Right atrium auricular region (tissue), 2 donors: Measurements from ENCODE around the gene MOB3A. TPM values are rescaled to one million over a fixed set of nuclear protein-coding genes. Genes with fewer than 3 reads are reported as not detected.

Experiments used
- DNase-seq: peaks from one replicate; pipeline ENCODE4 v3.0.0-alpha.2; 2019; ENCODE audit warnings: low spot score
- H3K27ac ChIP-seq, 2 donors: fragments of 200-600 bp; sonication (generic); 1 replicate in 1 of 2; 2 replicates in 1 of 2; pipeline ENCODE4 v1.5.1; 2016 to 2019
- H3K27me3 ChIP-seq, 2 donors: fragments of 200-600 bp; sonication (generic); one replicate each; pipeline versions ENCODE4 v1.5.1 to v1.6.0; 2017 to 2019
- H3K36me3 ChIP-seq: fragments of 200-600 bp; sonication (generic); one replicate; pipeline ENCODE4 v1.5.1; 2016
- H3K4me1 ChIP-seq, 2 donors: fragments of 200-600 bp; sonication (generic); one replicate each; pipeline versions ENCODE4 v1.5.1 to v1.6.0; 2017 to 2019
- H3K4me3 ChIP-seq, 2 donors: fragments of 200-600 bp; sonication (generic); 1 replicate in 1 of 2; 2 replicates in 1 of 2; pipeline ENCODE4 v1.5.1; 2017 to 2019; ENCODE audit warnings: mild to moderate bottlenecking in 1 of 2, moderate library complexity in 1 of 2
- H3K9me3 ChIP-seq, 2 donors: fragments of 200-600 bp; sonication (generic); one replicate each; pipeline ENCODE4 v1.5.1; 2019
- CTCF ChIP-seq, 2 donors: fragments of 200-600 bp; sonication (generic); IDR thresholded peaks; one replicate each; pipeline ENCODE4 v1.5.1; 2019; ENCODE audit warnings: antibody characterized with exemption in 2 of 2
- total RNA-seq, 2 donors: library from RNA; depleted of rRNA; stranded (reverse); fragments of >200 nt; gene quantifications; one replicate each; pipeline ENCODE4 v1.1.0, GENCODE V29; 2016

MOB3A gene
- total RNA-seq, 2 donors from 2014 or later, result 19.7 to 29.4 TPM

- no peak for TF ChIP-seq CTCF (IDR thresholded peaks at IDR 0.05)
- no peak for DNase-seq
- Histone ChIP-seq H3K27me3 (no peaks in the 10 kb centered on the region), H3K4me1 (no peaks in the 10 kb centered on the region), H3K36me3 (peaks cover 100% of the 10 kb centered on the region), H3K27ac (no peak overlapping the region), H3K9me3 (no peaks in the 10 kb centered on the region), H3K4me3 (no peak overlapping the region)
These were observed 17.5 kb upstream of the MOB3A start for GRCh38 chr19:2113439-2114211.

- H3K27ac ChIP-seq, result no peak overlapping the region
- H3K27me3 ChIP-seq, result no peaks in the 10 kb centered on the region
- H3K4me1 ChIP-seq, result no peaks in the 10 kb centered on the region
- no peaks in the 10 kb centered on the region for H3K9me3 ChIP-seq
- no peak for TF ChIP-seq CTCF (IDR thresholded peaks at IDR 0.05)
- H3K4me3 ChIP-seq, result no peak overlapping the region
- H3K36me3 ChIP-seq, result peaks cover 100% of the 10 kb centered on the region
- no peak for DNase-seq
These were observed 16.6 kb upstream of the MOB3A start for GRCh38 chr19:2112516-2113320.

GRCh38 chr19:2111886-2112285, 15.8 kb upstream of the MOB3A start:
- H3K4me3 ChIP-seq, result no peak overlapping the region
- H3K9me3 ChIP-seq, result no peaks in the 10 kb centered on the region
- TF ChIP-seq CTCF (IDR thresholded peaks at IDR 0.05), result no peak
- H3K36me3 ChIP-seq, result peaks cover 94% of the 10 kb centered on the region
- no peaks in the 10 kb centered on the region for H3K4me1 ChIP-seq
- DNase-seq, result no peak
- no peaks in the 10 kb centered on the region for H3K27me3 ChIP-seq
- H3K27ac ChIP-seq, result no peak overlapping the region

- Histone ChIP-seq H3K4me1 (no peaks in the 10 kb centered on the region), H3K9me3 (no peaks in the 10 kb centered on the region), H3K4me3 (no peak overlapping the region), H3K27ac (no peak overlapping the region), H3K27me3 (no peaks in the 10 kb centered on the region), H3K36me3 (peaks cover 94% of the 10 kb centered on the region)
- no peak for DNase-seq
- no peak for TF ChIP-seq CTCF (IDR thresholded peaks at IDR 0.05)
These were observed 15.3 kb upstream of the MOB3A start for GRCh38 chr19:2111425-2111824.

- no peaks in the 10 kb centered on the region for H3K4me1 ChIP-seq
- no peaks in the 10 kb centered on the region for H3K27me3 ChIP-seq
- no peaks in the 10 kb centered on the region for H3K9me3 ChIP-seq
- H3K27ac ChIP-seq, result no peak overlapping the region
- no peak for DNase-seq
- peaks cover 94% of the 10 kb centered on the region for H3K36me3 ChIP-seq
- H3K4me3 ChIP-seq, result no peak overlapping the region
- no peak for TF ChIP-seq CTCF (IDR thresholded peaks at IDR 0.05)
These were observed 14.7 kb upstream of the MOB3A start for GRCh38 chr19:2110822-2111221.
